HG03571 (cell line): ENCODE measurements around the gene CCSER1.
"Not testable (repeated sequence)": the region's sequence is repeated elsewhere in the genome, so short reads cannot be mapped to it uniquely, and the experiment has no call there.

Source experiments
- ATAC-seq: cut with Tn5 transposase; IDR thresholded peaks from one replicate; pipeline ENCODE4 v1.9.1; 2021; ENCODE audit not compliant: unreplicated experiment

Gene CCSER1

GRCh38 chr4:90798948-90799347 lies 671.8 kb downstream of the CCSER1 start:
- no peak for ATAC-seq

- no peak for ATAC-seq
These were observed 672.7 kb downstream of the CCSER1 start for GRCh38 chr4:90799895-90800294.

- ATAC-seq: no peak
These were observed 688.4 kb downstream of the CCSER1 start for GRCh38 chr4:90815569-90815968.

GRCh38 chr4:90816754-90817153 lies 689.6 kb downstream of the CCSER1 start:
- ATAC-seq: no peak

- ATAC-seq: peak; percentile 64
These were observed 697.3 kb downstream of the CCSER1 start for GRCh38 chr4:90824266-90825150.

- ATAC-seq: no peak
These were observed 698.7 kb downstream of the CCSER1 start for GRCh38 chr4:90825849-90826248.

GRCh38 chr4:90833706-90834105 lies 706.5 kb downstream of the CCSER1 start:
- ATAC-seq: no peak

- ATAC-seq: no peak
These were observed 710.0 kb downstream of the CCSER1 start for GRCh38 chr4:90837241-90837640.

GRCh38 chr4:90838859-90839258 lies 711.7 kb downstream of the CCSER1 start:
- not testable (repeated sequence) for ATAC-seq

- no peak for ATAC-seq
These were observed 713.1 kb downstream of the CCSER1 start for GRCh38 chr4:90840291-90840690.

- ATAC-seq: no peak
These were observed 713.6 kb downstream of the CCSER1 start for GRCh38 chr4:90840828-90841227.

- ATAC-seq: no peak
These were observed 714.5 kb downstream of the CCSER1 start for GRCh38 chr4:90841676-90842075.

- ATAC-seq: peak; percentile 99
These were observed 715.8 kb downstream of the CCSER1 start for GRCh38 chr4:90842960-90843359.

- ATAC-seq: no peak
These were observed 717.0 kb downstream of the CCSER1 start for GRCh38 chr4:90844241-90844640.

GRCh38 chr4:90845777-90846176 lies 718.6 kb downstream of the CCSER1 start:
- peak; percentile 23 for ATAC-seq

- ATAC-seq: no peak
These were observed 725.0 kb downstream of the CCSER1 start for GRCh38 chr4:90852237-90852636.

- ATAC-seq: no peak
These were observed 727.9 kb downstream of the CCSER1 start for GRCh38 chr4:90855111-90855510.

- ATAC-seq: no peak
These were observed 730.1 kb downstream of the CCSER1 start for GRCh38 chr4:90857081-90857820.

- no peak for ATAC-seq
These were observed 748.6 kb downstream of the CCSER1 start for GRCh38 chr4:90875791-90876190.

GRCh38 chr4:90876296-90876695 lies 749.1 kb downstream of the CCSER1 start:
- ATAC-seq: no peak

GRCh38 chr4:90883519-90883918 lies 756.3 kb downstream of the CCSER1 start:
- ATAC-seq: peak; percentile 64

- no peak for ATAC-seq
These were observed 761.4 kb downstream of the CCSER1 start for GRCh38 chr4:90888571-90888970.
